ENCODE measurements around the gene IARS2.

DNA sequence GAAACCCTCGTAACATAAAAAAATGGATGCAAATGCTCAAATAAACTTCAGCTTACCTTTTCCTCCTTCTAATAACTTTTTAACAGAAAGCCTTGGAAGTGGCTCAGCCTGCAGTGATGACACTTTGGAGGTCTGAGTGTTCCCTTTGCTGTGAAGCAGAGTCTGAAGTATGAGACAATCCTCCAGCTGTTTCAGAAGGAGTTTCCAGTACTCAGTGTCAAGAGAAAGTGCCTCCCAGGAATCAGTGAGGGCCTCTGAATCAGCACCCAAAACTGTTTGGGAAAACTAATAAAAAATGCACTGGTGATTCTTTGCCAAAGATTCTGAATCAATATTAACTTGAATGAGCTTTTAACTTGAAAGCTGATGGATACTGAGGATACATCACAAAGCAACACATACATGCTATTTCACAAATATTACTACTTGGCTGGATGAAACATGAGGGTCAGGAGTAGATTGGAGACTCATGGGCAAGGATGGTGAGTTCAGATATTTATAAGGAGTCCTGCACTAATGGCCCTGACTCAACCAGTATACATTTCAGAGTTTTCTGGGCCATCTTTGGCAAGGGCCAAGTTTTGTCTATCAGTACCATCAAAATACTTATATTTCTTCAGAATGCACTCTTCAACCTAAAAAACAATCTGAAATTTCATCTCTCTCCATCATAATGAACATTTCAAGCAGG lies 77.0 kb downstream of the IARS2 start:
- TF ChIP-seq CTCF (IDR thresholded peaks at IDR 0.05) = no peak
- no peak for TF ChIP-seq POLR2A (IDR thresholded peaks at IDR 0.05)
